ENCODE results near the gene ACADS. TPM values are rescaled to one million over a fixed set of nuclear protein-coding genes. Genes with fewer than 3 reads are reported as not detected.
A peak's percentile ranks its signal among the peaks of the same experiment; 100 is the strongest.

The ACADS gene
- total and polyA plus RNA-seq, 2 experiments from 2014 or later, result 53.5 to 66.8 TPM

GRCh38 chr12:120697344-120697743 lies 28.3 kb upstream of the ACADS start:
- H2AFZ ChIP-seq, result no peak overlapping the region
- TF ChIP-seq EZH2 (IDR thresholded peaks at IDR 0.05; ENCODE audit: borderline replicate concordance) (no peak), CTCF (IDR thresholded peaks at IDR 0.05; ENCODE audit: poor library complexity) (no peak), EZH2phosphoT487 (IDR thresholded peaks at IDR 0.05; ENCODE audit: low read depth, severe bottlenecking, unreplicated experiment) (no peak)
- no peak for DNase-seq (ENCODE audit: low spot score)
- peak overlapping the region; percentile 66 for H3K27ac ChIP-seq
- no peak overlapping the region for H3K4me3 ChIP-seq
- H3K4me1 ChIP-seq (ENCODE audit: insufficient read depth), result peaks cover 31% of the 10 kb centered on the region
- no peak overlapping the region for H3K4me2 ChIP-seq
- WGBS (ENCODE audit: low lambda C conversion rate, missing lambda C conversion rate), result 86% methylated on average over 1 of the region's 1 CpG
- H4K20me1 ChIP-seq (ENCODE audit: insufficient read depth, poor library complexity, severe bottlenecking), result peaks cover 32% of the 10 kb centered on the region
- peaks cover 69% of the 10 kb centered on the region for H3K79me2 ChIP-seq
- H3K36me3 ChIP-seq (replicated peaks; ENCODE audit: insufficient read depth, low read depth), result peaks cover 8% of the 10 kb centered on the region
- H3K9me2 ChIP-seq (replicated peaks; ENCODE audit: insufficient read depth), result no peaks in the 10 kb centered on the region
- H3K9me3 ChIP-seq (ENCODE audit: low read depth), result no peaks in the 10 kb centered on the region
- no peaks in the 10 kb centered on the region for H3K27me3 ChIP-seq

- peaks cover 8% of the 10 kb centered on the region for H3K36me3 ChIP-seq (replicated peaks; ENCODE audit: insufficient read depth, low read depth)
- H4K20me1 ChIP-seq (ENCODE audit: insufficient read depth, poor library complexity, severe bottlenecking), result peaks cover 18% of the 10 kb centered on the region
- H3K9me2 ChIP-seq (replicated peaks; ENCODE audit: insufficient read depth), result no peaks in the 10 kb centered on the region
- DNase-seq (ENCODE audit: low spot score), result no peak
- H2AFZ ChIP-seq, result no peak overlapping the region
- no peak for TF ChIP-seq CTCF (IDR thresholded peaks at IDR 0.05; ENCODE audit: poor library complexity)
- TF ChIP-seq EZH2 (IDR thresholded peaks at IDR 0.05; ENCODE audit: borderline replicate concordance), result no peak
- TF ChIP-seq EZH2phosphoT487 (IDR thresholded peaks at IDR 0.05; ENCODE audit: low read depth, severe bottlenecking, unreplicated experiment), result no peak
- WGBS (ENCODE audit: low lambda C conversion rate, missing lambda C conversion rate), result 100% methylated on average over 3 of the region's 3 CpGs
- no peak overlapping the region for H3K27ac ChIP-seq
- H3K4me2 ChIP-seq, result no peak overlapping the region
- H3K9me3 ChIP-seq (ENCODE audit: low read depth), result no peaks in the 10 kb centered on the region
- H3K27me3 ChIP-seq, result no peaks in the 10 kb centered on the region
- H3K4me3 ChIP-seq, result no peak overlapping the region
- H3K79me2 ChIP-seq, result peaks cover 56% of the 10 kb centered on the region
- H3K4me1 ChIP-seq (ENCODE audit: insufficient read depth), result peaks cover 17% of the 10 kb centered on the region
Measured at GRCh38 chr12:120698665-120699064, 27.0 kb upstream of the ACADS start.

GRCh38 chr12:120699553-120699952 lies 26.1 kb upstream of the ACADS start:
- H3K27me3 ChIP-seq, result no peaks in the 10 kb centered on the region
- peaks cover 11% of the 10 kb centered on the region for H3K4me1 ChIP-seq (ENCODE audit: insufficient read depth)
- peaks cover 47% of the 10 kb centered on the region for H3K79me2 ChIP-seq
- no peaks in the 10 kb centered on the region for H3K9me3 ChIP-seq (ENCODE audit: low read depth)
- no peak overlapping the region for H3K27ac ChIP-seq
- no peak overlapping the region for H2AFZ ChIP-seq
- peaks cover 8% of the 10 kb centered on the region for H3K36me3 ChIP-seq (replicated peaks; ENCODE audit: insufficient read depth, low read depth)
- H3K9me2 ChIP-seq (replicated peaks; ENCODE audit: insufficient read depth), result no peaks in the 10 kb centered on the region
- WGBS (ENCODE audit: low lambda C conversion rate, missing lambda C conversion rate), result 95% methylated on average over 7 of the region's 7 CpGs
- peaks cover 11% of the 10 kb centered on the region for H4K20me1 ChIP-seq (ENCODE audit: insufficient read depth, poor library complexity, severe bottlenecking)
- H3K4me3 ChIP-seq, result no peak overlapping the region
- no peak overlapping the region for H3K4me2 ChIP-seq
- no peak for DNase-seq (ENCODE audit: low spot score)
- TF ChIP-seq EZH2phosphoT487 (IDR thresholded peaks at IDR 0.05; ENCODE audit: low read depth, severe bottlenecking, unreplicated experiment), result no peak
- no peak for TF ChIP-seq EZH2 (IDR thresholded peaks at IDR 0.05; ENCODE audit: borderline replicate concordance)
- no peak for TF ChIP-seq CTCF (IDR thresholded peaks at IDR 0.05; ENCODE audit: poor library complexity)

- WGBS (ENCODE audit: low lambda C conversion rate, missing lambda C conversion rate), result 98% methylated on average over 5 of the region's 5 CpGs
- Histone ChIP-seq H3K9me2 (replicated peaks; ENCODE audit: insufficient read depth) (no peaks in the 10 kb centered on the region), H3K27ac (no peak overlapping the region), H3K79me2 (peaks cover 34% of the 10 kb centered on the region), H3K4me2 (no peak overlapping the region), H3K27me3 (no peaks in the 10 kb centered on the region), H3K4me1 (ENCODE audit: insufficient read depth) (peaks cover 11% of the 10 kb centered on the region), H3K36me3 (replicated peaks; ENCODE audit: insufficient read depth, low read depth) (no peaks in the 10 kb centered on the region), H2AFZ (no peak overlapping the region), H3K9me3 (ENCODE audit: low read depth) (no peaks in the 10 kb centered on the region), H4K20me1 (ENCODE audit: insufficient read depth, poor library complexity, severe bottlenecking) (peaks cover 3% of the 10 kb centered on the region), H3K4me3 (no peak overlapping the region)
- no peak for TF ChIP-seq EZH2phosphoT487 (IDR thresholded peaks at IDR 0.05; ENCODE audit: low read depth, severe bottlenecking, unreplicated experiment)
- no peak for TF ChIP-seq CTCF (IDR thresholded peaks at IDR 0.05; ENCODE audit: poor library complexity)
- no peak for TF ChIP-seq EZH2 (IDR thresholded peaks at IDR 0.05; ENCODE audit: borderline replicate concordance)
- no peak for DNase-seq (ENCODE audit: low spot score)
Measured at GRCh38 chr12:120700886-120701285, 24.7 kb upstream of the ACADS start.

Measured in hepatocyte (in vitro differentiated cells).